Dedifferentiated amniotic fluid mesenchymal stem cell (primary cell): ENCODE results near the gene KCNK1.

ENCODE experiments used
- DNase-seq: peaks from one replicate; pipeline ENCODE4 v3.0.0-alpha.2; 2016; ENCODE audit errors: extremely low spot score

The KCNK1 gene

GRCh38 chr1:233636503-233636877, 22.6 kb downstream of the KCNK1 start:
- no peak for DNase-seq

DNA sequence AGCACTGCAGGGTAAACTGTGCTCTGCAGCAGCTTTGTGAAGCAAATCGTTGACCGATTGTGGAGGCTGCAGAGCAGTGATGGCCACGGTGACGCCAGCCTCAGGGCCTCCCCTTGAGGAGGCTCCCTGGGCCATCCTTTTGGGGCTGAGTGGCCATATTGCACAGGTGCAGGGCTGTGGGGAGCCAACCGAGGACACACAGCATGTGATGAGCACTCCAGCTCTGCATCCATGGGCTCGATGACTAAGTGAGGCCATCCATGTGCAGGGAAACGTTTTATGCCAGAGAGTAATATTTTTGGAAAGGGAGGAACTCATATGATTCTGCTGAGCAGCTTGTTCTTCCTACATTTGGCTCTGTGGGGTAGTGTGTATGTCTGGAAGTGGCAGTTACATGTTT, 24.6 kb downstream of the KCNK1 start:
- DNase-seq = no peak

- no peak for DNase-seq
Observed at GRCh38 chr1:233639611-233640010, 25.7 kb downstream of the KCNK1 start.

DNA sequence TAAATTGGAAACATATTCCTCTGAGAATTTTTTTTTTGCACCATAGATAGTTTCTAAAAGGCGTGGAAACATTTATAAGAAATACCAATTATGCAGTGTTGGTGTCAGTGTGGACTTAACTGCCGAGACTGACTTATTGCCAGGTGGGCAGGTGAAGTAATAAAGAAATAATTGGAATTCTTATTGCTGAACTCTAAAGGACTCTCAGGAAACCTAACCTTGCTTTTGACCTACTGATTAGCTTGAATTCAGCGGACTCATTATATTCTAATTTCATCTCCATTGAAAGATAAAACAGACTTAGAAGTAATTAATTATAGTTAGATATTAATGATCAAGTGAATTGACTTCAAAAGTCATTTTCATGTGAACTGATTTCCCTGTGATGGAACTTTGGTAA, 26.3 kb downstream of the KCNK1 start:
- no peak for DNase-seq

DNA sequence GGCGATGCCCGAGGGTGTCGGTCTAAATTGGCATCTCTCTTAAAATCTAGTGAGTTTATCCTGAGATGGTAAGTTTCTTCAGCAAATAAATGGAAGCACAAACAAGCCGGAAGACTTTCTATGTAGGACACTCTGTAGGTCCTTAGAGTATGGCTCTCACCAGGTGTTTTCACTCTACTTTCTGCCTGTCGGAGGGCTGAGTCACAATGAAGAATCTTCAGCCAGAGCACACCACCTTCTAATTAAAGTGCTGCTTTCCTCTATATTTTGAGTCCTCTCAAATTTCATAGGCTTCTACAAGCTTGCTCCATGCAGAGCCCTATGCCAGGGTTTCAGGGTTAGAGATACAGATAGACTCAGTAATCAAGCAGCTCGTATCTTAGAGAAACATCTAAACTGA, 27.1 kb downstream of the KCNK1 start:
- DNase-seq = no peak

DNA sequence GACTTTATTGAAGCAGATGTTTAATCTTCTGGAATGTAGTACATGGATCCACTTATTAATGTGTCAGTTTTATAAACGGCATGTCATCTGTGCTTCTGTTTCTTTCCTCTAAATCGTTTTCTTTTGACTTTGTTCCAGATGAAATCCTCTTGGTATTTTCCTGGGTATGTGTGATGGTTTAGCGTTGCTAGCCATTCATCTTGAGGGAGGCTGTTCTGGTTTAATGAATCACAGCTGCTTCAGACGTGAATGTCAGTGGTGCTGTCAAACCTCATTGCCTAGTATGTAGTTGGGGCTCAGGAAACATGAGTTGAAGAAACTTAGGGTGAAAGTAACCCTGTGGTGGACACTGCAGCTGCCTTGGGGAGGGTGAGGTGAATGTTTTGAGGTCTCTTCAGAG, 33.2 kb downstream of the KCNK1 start:
- peak; percentile 47 for DNase-seq

- DNase-seq = no peak
Observed at GRCh38 chr1:233647636-233648035, 33.7 kb downstream of the KCNK1 start.

- no peak for DNase-seq
Observed at GRCh38 chr1:233651061-233651460, 37.2 kb downstream of the KCNK1 start.

DNA sequence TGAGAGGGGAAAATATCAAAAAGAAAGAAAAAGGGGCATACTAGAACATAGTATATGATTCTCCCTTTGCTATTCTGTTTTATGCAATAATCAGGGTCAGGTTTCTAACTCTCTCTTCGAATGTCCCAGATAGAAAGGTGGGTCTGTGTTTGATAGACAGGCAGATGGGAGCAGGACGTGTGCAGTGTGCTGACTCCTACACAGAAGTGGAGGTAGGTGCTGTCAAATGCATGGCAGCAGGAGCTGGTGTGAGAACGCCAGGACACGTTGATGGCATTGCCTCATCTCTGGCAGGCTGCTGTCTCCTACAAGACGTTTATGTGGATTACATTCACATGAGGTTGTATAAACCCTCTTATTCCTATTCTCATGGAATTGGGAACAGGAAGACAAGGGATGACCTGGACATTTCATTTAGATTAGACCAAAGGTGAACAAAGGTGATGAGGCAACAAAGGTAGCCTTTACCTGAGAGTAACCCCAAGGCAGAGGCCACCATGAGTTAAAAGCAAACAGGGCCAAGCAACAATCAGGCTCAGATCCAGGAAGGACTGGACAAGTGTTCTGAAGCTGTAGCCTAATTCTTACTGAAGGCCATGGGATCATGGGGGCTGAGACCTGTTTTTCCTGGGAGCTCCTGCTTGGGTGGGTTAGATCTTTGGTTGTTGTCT, 37.8 kb downstream of the KCNK1 start:
- no peak for DNase-seq

GRCh38 chr1:233652526-233652925, 38.6 kb downstream of the KCNK1 start:
- DNase-seq = no peak

- DNase-seq = no peak
Observed at GRCh38 chr1:233654658-233655280, 40.9 kb downstream of the KCNK1 start.

- no peak for DNase-seq
Observed at GRCh38 chr1:233655301-233655740, 41.4 kb downstream of the KCNK1 start.

- no peak for DNase-seq
Observed at GRCh38 chr1:233656032-233656635, 42.2 kb downstream of the KCNK1 start.

DNA sequence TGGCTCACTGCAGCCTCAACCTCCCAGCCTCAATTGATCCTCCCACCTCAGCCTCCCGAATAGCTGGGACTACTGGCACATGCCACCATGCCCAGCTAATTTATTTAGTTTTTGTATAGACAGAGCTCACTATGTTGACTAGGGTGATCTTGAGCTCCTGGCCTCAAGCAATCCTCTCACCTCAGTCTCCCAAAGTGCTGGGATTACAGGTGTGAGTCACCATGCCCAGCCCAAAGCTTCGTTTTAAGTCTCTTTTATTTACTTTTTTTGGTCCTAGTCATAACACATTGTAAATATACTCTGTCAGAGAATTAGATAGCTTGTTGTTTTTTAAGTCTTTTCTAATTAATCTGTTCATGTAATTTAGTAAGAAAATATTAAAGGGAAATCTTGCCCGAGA, 42.8 kb downstream of the KCNK1 start:
- no peak for DNase-seq

DNA sequence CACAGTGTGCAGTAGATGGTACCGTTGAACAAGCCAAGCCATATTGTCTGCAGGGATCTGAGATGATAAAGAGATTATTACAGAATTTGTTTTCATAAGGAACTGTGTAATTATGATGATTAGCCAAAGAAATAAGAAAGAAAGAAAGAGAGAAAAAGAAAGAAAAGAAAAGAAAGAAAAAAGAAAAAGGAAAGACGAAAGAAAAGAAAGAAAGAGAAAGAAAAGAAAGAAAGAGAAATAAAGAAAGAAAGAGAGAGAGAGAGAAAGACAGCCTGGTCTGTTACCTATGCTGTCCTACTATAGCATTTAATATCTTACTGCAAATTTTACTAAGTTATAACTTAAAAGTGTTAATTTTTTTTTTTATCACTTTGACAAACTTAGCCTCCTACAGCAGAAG, 43.6 kb downstream of the KCNK1 start:
- DNase-seq = no peak

- DNase-seq = no peak
Observed at GRCh38 chr1:233659495-233659894, 45.6 kb downstream of the KCNK1 start.

- DNase-seq = no peak
Observed at GRCh38 chr1:233661376-233662159, 47.7 kb downstream of the KCNK1 start.

DNA sequence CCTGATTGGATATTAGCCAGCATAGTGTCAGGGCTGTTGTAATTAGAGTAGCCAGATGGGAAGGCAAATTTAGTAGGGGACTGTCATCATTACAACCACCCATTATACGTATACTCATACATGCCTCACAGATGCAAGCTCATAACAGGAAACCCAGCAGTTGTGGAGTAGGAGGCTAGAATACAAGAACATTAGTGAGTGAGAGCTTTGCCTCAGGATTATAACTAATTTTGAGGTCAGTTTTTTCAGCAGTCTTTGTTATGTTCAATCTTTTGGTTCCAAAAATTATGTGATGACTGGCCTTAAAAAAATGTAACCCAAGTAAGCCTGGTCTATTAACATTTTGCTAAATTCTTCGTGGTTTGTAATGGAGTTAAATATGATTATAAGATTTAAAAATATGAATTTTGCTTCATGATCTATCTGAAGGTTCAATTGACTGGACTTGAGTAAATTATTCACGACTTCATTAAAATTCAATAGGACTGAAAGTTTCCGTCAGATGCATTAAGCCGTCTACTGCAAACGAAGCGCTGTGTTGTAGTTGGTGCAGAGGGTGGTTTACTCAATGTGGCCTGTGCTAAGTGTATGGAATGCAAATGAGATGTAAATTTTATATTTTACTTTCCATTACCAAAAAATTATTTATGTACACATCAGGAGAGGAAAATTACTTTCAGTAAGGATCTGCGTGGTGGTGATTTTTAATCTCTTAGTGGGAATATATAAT, 48.8 kb downstream of the KCNK1 start:
- DNase-seq = no peak

- no peak for DNase-seq
Observed at GRCh38 chr1:233664253-233664652, 50.3 kb downstream of the KCNK1 start.

DNA sequence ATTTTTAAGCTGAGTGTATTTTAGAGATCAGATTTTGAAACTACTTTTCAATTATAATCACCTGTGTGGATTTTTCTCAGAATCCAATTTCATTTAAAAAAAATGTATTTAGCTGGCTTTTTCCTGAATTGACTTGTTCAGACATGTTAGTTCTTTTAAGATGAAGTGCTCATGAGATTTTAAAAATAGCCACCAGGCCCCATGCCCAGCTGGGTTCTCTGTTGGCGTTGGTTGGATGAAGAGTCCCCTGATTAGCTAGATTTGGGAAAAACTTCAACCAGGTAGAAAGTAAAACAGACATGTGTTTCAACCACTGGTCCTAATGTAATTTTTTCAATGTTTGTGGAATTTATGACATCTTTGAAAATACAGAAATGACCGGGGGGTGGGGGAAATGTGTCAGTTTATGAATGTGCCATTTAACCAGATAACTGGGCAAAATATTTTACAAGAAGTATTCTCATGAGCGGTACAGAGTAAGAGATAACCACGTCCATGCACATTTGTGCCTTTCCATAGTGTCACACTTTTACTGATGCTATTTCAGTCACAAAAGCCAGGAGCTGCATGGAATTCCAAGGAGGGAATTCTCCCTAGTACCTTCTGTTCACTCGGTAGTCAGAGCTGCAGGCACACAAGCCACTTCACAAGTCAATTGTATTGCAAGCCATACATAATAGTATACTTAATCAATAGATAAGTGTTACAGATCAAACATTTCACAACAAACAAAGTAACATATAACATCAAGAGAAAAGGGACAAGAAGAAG, 51.1 kb downstream of the KCNK1 start:
- no peak for DNase-seq
